Measurements from ENCODE around the gene SYCE3.

The SYCE3 gene

DNA sequence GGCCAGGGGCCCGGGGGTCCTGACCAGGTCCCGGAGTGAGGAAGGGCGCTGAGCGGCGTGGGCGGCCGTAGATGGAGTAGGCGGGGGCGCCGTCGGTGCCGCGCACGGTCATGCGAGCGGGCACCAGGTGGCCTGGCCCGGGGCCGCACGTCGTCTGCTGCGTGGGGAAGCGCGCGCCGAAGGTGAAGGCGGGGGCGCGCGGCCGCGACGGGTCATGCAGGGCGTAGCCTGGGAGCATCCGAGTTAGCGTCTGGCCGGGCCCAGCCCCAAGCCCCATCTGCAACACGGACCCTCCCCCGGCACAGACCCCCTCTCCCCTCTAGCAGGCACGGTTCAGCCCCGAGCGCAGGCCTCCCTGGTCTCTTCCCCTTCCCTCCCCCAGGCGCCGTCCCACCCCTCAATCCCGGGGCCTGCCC lies 31.2 kb downstream of the SYCE3 start:
- peak in 1 of 2 donors; percentile 60 for DNase-seq (ENCODE audit: low read depth in 2 of 2)

DNA sequence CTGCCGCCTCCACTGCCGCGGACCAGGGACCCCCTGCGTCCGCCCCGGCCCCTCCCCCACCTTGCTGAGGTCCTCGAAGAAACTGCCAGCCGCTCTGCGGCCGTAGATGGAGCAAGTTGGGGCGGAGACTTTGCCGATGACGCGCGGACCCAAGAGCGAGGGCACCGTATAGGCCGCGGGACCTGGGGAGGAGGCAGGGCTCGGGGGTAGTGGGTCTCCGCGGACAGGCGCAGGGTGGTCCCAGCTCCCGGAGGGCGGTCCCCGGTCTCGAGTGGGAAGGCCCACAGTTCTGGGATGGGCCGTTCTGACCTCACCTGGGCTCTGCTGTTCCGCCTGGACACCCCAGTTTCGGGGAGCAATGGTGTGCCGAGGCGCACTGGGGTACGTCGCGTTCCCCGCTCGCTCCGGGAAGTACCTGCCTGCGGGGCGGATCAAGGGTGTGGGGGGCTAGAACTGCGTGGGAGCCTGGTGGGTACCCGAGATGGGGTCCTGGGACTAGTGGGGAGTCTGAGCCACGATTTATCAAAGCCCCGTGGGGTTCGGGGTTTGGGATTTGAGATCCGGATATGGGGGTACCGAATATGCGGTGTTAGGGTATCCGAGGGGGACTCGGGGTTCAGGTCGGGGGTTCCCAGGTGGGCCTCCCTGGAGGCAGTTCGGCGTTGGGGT lies 31.7 kb downstream of the SYCE3 start:
- DNase-seq (ENCODE audit: low read depth in 2 of 2): peak; percentile 69 to 72

DNA sequence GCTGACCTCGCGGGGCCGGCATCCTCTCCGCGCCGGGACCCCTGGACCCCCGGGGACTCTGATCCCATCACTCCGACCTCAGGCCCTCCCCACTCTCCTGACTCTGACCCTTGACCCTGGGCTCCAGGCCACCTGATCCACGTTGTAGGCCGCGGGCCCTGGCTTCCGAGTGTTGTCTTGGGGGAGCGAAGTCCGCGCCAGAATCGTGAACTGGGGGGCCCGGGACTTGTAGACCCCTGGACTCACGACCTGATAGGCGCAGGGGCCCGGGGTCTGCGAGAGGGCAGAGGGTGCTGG lies 32.2 kb downstream of the SYCE3 start:
- DNase-seq (ENCODE audit: low read depth in 2 of 2): no peak

DNA sequence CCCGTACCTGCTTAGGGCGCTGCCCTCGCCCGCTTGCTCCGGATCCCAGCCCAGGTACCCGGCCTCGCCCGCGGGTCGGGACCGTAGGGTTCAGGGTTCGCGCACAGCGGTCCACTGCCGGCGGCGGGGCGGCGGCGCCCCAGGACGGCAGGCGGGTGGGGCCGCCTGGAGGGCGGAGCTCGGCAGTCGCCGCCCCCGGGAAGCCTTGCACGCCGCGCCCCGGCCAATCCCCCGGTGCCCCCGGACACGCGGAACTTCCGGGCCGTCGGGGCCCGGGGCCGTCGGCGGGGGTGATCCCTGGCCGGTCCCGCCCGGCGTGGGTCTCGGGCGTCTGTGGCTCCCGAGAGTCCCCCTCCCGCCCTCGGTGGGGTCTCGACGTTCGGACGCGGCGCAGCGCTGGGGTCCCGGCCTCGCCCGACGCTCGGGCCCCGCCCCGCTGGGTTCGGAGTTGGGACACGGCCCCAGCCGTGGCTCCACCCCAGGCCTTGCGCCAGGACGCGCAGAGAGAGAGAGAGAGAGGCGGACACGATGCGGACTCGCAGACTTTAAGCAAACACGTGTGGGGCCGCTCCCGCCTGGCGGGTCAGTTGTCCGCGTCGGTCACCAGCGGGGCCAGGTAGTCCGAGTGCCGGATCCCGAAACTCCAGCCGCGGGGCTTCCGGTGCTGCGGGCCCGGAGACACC lies 32.7 kb downstream of the SYCE3 start, which contains the start of gene TYMP:
Gene TYMP (minus strand): TSS at position 116 of the 683 bp plus-strand sequence. CDS start 303 bp downstream, outside the sequence.
- peak in 1 of 2 donors; percentile 61 for DNase-seq (ENCODE audit: low read depth in 2 of 2)

DNA sequence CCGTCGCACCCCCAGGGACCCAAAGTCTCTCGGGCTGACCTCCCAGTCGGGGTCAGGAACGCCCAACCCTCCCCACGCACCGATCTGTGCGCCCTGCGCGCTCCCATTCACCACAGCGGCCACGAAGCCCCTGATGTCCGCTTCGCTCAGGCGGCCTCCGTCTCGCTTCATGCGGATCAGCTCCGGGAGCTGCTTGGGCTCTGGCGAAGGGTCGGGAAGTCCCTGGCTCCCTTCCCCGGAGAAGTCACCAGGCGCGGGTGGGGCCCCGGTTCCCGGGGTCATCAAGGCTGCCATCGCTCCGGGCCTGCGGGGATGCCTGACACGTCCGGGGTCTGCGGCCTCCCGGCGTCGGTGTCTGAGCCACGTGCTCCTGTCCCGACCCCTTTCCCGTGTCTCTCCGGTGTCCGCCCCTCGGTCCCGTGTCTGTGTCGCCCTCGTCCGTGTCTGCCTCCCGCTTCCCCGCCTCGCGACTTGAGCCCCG lies 33.3 kb downstream of the SYCE3 start:
- DNase-seq (ENCODE audit: low read depth in 2 of 2): no peak

DNA sequence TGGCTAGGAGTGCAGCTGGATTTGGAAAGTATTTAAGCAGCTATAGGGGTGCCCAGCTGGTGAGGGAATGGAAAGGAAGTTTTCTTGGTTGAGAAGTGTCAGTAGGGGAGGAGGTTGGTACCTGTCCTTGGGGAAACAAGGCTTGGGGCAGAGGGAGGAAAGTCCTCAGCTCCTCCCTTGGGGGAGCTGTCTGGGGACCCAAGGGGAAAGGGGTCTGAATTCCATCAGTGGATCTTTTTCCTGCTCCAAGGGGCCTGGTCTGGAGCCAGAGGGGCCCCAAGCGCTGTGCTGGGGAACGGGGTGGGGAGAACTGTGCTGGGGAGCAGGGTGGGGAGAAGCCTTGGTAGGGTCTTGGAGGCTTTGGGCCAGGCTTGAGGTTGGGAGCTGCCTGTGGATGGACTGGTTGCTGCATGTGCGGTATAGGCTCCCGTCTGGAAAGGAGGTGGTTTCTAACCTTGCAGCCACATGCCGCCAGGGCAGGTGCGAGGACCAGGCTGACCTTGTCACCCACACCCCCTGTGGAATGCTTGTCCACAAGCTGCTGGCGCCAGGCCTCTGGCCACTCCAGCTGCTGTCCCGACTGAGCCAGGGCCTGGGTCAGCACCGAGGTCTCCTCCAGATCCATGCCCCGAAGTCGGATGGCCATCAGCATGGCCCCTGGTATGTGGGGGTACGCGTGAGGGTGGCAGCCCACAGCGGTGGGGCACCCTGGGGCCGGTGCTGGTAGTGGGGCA lies 33.9 kb downstream of the SYCE3 start:
- DNase-seq (ENCODE audit: low read depth in 2 of 2): no peak

DNA sequence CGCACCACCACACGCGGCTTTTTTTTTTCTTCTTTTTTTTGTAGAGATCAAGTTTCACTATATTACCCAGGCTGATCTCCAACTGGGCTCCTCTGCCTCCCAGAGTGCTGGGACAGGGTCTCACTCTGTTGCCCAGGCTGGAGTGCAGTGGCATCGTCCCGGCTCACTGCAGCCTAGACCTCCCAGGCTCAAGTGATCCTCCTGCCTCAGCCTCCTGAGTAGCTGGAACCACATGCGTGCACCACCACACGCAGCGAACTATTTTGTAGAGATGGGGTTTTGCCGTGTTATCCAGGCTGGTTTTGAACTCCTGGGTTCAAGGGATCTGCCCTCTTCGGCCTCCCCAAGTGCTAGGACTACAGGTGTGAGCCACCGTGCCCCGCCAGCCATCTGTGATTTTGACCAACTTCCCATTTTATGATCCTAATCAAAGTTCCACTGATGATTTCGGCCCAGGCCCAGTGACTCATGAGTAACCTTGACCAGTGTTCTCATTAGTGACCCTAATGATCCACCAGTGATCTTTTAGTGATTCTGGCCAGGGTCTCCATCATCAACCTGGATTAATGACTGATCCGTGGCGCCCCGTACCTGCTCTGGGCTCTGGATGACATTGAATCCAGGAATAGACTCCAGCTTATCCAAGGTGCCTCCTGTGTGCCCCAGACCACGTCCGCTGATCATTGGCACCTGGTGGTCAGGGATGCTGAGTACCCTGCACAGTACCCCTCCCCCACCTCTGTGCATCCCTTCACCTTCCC lies 34.6 kb downstream of the SYCE3 start:
- DNase-seq (ENCODE audit: low read depth in 2 of 2): no peak

DNA sequence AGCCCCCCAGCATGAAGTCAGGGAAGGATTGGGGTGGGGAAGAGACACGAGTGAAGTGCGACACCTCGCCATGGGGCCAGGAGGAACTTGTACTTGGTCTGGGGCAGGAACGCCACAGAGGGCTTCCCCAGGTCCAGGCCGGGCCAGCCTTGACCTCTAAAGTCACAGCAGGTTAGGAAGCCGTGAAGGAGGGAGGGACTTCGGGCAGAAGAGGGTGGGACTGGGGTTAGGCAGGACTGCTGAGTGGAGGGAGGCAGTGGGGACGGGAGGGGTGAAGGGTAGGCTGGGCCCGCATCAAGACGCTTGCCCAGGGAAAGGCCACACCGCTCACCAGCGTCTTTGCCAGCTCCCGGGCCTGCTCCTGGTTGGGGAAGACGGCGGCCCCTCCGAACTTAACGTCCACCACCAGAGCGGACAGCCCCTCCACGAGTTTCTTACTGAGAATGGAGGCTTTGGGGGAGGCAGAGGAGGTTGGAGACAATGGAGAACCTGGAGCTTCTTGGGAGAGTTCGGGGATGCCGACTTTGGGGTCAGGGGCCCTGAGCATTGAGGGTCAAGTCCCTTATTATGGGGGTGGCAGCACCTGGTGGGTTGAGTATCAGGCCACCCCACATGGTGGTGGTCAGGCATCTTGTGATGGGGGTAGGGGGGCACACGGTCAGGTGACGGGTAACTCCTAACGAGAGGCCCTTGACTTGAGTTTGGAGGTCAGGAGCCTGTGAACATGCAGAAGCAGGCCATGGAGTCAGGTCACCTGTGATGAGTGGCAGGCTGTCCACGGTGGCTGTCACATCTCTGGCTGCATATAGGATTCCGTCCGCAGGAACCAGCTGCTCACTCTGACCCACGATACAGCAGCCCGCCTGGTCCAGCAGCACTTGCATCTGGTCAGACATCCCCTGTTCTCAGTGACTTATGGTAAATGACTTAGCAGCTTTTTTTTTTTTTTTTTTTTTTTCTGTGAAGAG lies 35.6 kb downstream of the SYCE3 start:
- DNase-seq (ENCODE audit: low read depth in 2 of 2): no peak

DNA sequence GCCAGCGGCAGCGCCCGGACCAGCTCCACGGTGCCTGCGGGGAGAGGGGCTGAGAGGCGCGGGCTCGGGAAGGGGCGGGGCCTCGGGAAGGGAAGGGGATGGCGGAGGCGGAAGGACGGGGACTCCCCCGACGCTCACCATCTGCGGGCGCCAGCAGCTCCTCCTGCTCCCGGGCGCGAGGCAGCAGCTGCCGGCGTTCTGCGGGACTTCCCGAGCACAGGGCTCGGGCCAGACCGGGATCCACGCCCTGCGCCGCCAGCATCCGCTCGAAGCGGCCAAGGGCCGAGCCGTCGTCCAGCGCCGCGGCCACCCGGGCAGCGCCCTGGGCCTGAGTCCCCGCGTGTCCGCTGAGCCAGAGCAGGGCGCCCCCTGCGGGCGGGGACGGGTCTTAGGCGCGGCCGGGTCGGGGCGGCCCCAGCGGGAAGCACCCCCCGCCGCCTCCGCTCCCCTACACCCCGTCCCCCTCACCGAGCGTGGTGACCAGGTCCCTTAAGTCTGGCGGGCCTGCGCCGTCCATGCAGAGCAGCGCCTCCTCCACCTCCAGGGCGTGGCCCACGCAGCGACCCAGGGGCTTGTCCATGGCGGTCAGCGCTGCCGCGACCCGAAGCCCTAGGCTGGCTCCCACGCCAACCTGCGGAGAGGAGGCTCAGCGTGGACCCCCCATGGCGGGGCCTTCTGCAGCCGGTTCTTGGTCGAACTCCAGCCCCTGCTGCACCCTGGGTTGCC lies 36.4 kb downstream of the SYCE3 start:
- DNase-seq (ENCODE audit: low read depth in 2 of 2): peak; percentile 70 to 71

DNA sequence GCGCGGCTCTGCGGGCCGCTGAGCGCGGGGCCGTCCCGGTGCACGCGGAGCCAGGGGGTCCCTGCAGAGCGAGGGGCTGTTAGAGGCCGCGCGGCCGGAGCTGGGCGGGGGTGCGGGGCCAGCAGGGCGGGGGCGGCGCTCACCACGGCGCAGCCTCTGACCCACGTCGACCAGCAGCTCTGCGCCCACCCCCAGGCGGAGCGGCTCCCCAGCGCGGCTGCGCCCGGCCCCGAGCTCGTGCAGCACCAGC lies 36.9 kb downstream of the SYCE3 start:
- no peak for DNase-seq (ENCODE audit: low read depth in 2 of 2)

DNA sequence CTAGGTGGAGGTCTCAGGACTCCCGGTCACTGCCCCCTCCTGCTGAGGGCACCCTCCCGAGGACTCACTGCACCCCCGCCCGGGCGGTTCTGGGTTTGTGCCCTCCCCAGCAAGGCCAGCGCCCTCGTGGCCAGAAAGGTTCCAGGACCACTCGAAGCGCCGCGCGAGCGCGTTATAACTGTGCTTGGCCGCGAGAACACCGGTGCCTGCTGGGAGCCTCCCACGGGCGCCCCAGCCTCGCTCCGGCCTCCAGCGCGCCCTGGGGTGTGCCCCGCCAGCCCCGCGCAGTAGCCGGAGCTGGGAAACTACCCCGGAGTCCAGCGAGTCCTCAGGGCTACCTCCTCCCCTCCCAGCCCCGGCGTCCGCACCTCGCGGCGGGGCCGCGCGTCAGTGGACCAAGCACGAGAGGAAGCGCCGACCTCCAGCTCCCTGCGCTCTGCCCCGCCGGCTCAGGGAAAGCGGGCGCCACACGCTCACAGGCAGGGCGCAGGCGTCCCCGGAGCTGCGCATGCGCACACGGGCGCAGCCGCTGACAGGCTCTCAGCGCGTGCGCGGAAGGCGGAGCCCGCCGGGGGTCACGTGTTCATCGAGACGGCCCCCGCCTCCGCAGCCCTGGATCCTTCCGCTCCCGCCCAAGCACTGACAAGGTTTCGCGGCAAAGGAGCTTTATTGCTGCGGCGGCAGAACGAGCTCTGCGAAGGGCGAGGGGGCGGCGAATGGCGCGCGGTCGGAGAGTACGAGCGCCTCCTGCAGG lies 37.4 kb downstream of the SYCE3 start, which contains the start of gene SCO2:
Gene SCO2 (minus strand): TSS at position 495 of the 754 bp plus-strand sequence. CDS start 1,187 bp downstream, outside the sequence.
- peak; percentile 96 to 97 for DNase-seq (ENCODE audit: low read depth in 2 of 2)

DNA sequence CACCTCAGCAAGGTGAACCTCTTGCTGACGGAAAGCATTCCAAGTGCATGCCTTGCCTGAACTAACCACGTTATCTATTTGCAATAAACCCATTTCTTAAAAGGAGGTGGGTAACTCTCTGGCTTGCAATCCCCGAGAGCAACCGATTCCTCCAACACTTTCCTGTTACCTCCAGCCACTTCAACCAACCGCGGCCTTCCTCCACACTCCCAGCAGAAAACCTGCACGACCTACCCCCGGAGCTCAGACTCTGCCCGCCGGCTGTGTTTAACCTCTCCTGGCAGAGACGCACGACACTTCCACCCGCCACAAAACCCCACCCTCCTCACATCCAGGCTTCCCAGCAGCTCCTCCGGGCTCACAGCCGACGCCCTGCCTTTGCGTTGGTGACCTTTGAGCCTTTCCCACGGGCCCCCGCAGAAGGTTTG lies 38.0 kb downstream of the SYCE3 start:
- no peak for DNase-seq (ENCODE audit: low read depth in 2 of 2)

DNA sequence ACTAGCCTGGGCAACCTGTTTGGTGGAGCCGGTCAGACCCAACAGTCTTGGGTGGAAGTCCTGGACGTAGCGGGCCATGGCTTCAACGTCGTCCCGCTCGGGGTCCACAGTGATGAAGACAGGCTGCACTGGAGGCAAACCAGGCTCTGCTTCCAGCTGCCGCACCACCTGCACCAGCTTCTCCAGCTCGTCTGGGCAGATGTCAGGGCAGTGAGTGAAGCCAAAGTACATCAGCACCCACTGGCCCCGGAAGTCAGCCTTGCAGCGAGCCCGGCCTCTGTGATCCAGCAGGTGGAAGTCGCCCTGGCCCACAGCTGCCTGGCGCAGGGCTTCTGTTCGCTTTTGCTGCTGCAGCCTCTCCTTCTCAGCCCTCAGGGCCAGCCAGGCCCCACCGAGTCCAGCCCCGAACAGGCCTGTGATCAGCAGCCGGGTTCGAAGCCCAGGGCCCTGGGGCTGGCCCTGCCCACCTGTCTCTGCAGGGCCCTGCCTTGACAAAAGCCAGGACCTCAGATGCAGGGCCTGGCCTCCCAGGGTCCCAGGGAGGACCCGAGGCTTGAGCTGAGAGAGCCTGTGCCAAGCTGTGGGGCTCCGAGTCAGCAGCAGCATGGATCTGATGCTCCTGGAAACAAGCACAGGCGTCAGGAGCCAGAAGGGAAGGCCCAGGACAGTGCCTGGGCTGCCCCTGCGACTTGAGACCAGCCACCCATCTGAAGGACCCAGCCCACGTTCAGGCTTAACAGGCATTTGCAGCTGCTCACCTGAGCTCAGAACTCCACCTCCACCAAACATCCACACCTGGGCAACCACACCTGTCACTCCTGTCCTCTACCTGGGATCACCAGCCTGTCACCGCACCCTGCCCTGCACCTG lies 38.7 kb downstream of the SYCE3 start:
- no peak for DNase-seq (ENCODE audit: low read depth in 2 of 2)

DNA sequence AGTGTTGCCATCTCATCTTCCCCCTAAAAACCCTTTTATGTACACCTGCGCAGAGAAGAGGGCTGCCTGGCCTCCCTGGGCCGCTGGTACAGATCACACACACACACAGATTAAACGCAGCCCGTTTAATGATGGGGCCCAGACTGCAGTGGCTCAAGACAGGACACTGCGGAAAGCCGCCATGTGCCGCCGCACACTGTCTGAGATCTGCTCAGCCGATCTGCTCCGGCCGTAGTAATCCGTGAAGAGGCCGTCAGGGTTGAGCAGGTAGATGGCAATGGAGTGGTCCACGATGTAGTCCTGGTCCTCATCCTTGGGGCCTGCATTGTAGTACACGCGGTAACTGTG lies 39.3 kb downstream of the SYCE3 start:
- no peak for DNase-seq (ENCODE audit: low read depth in 2 of 2)

DNA sequence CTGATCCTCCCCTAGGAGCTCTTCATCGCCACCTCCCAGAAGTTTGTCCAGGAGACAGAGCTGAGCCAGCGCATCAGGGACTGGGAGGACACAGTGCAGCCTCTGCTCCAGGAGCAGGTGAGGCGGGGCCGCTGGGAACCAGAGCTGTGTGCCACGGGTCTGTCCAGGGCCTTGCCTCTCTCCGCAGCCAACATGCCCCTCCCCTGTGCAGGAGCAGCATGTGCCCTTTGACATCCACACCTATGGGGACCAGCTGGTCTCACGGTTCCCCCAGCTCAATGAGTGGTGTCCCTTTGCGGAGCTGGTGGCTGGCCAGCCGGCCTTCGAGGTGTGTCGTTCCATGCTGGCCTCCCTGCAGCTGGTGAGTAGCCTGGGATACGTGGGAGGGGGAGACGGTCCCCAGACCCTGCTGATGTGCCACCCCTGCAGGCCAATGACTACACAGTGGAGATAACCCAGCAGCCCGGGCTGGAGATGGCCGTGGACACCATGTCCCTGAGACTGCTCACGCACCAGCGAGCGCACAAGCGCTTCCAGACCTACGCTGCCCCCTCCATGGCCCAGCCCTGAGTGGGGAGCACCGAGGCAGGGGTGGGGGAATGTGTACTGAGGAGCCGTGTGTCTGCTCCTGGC lies 39.8 kb downstream of the SYCE3 start:
- DNase-seq (ENCODE audit: low read depth in 2 of 2): no peak

DNA sequence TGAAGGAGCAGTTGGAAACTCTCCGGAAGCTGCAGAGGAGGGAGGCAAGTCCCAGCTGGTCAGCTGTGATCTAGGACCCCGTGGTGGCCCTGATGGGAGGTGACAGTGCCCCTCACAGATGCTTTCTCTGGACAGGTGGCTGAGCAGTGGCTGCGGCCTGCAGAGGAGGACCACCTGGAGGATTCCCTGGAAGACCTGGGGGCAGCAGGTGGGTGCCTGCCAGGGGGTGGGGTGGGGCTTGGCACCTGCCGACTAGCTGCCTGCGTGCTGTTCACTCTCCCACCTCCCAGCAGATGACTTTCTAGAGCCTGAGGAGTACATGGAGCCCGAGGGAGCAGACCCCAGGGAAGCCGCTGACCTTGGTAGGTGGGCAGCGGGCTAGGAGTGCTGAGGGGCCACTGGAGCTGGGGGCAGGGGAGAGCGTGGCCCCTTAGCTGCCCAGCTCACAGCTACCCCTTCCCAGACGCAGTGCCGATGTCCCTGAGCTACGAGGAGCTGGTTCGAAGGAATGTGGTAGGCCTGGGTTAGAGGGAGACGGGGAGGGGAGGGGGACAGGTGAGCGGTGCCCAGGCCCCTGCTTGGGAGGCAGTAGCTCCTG lies 40.4 kb downstream of the SYCE3 start:
- no peak for DNase-seq (ENCODE audit: low read depth in 2 of 2)

DNA sequence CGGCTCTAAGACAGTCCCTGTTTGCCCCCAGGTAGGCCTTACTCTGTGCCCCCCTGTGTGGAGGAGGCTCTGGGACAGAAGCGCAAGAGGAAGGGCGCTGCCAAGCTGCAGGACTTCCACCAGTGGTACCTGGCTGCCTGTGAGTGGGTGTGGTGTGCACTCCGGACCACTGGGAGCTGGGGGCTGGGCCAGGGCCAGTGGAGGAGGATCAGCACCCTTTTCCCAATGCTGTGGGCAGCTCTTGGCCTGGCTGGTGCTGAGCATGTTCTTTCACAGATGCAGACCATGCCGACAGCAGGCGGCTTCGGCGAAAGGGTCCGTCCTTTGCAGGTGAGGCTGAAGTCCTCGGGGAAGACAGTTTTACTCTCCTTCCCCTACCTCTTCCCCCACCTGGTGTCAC lies 41.0 kb downstream of the SYCE3 start:
- DNase-seq (ENCODE audit: low read depth in 2 of 2): no peak
